Left ventricle myocardium inferior (tissue), 1 donor: Measurements from ENCODE around the gene NR1H2. TPM values are rescaled to one million over a fixed set of nuclear protein-coding genes. Genes with fewer than 3 reads are reported as not detected.

Experiments
- DNase-seq: peaks from one replicate; pipeline ENCODE4 v3.0.0-alpha.2; 2020
- H3K27ac ChIP-seq: fragments of 200-600 bp; replicated peaks from 2 replicates; pipeline ENCODE4 v1.8.0; 2021
- H3K27me3 ChIP-seq: fragments of 200-600 bp; 2 replicates; pipeline ENCODE4 v1.8.0; 2021; ENCODE audit warnings: low read depth
- H3K36me3 ChIP-seq: fragments of 200-600 bp; 2 replicates; pipeline ENCODE4 v1.8.0; 2021
- H3K4me1 ChIP-seq: fragments of 200-600 bp; 2 replicates; pipeline ENCODE4 v1.8.0; 2021
- H3K4me3 ChIP-seq: fragments of 200-600 bp; 2 replicates; pipeline ENCODE4 v1.8.0; 2021; ENCODE audit warnings: mild to moderate bottlenecking, moderate library complexity
- H3K9me3 ChIP-seq: fragments of 200-600 bp; replicated peaks from 2 replicates; pipeline ENCODE4 v1.8.0; 2021
- CTCF ChIP-seq: fragments of 200-600 bp; IDR thresholded peaks from 2 replicates; pipeline ENCODE4 v1.8.0; 2021; ENCODE audit warnings: antibody characterized with exemption, mild to moderate bottlenecking, borderline replicate concordance
- intact Hi-C: fragments of 100-400 bp; cut with micrococcal nuclease; formaldehyde crosslinking; loops from one replicate; pipeline ENCODE4 v1.11.0; 2022
- total RNA-seq: library from RNA; stranded (reverse); fragmentation: NEBNext Ultra II Directional; extraction: Animal tissue kit (Norgen Biotek cat#: 25700); gene quantifications from one replicate; pipeline ENCODE4 v1.2.1, GENCODE V29; 2021
- donor health status: DM: no; HTN: yes; CAD: no; lungs with severe emphysema.

NR1H2 gene
- total RNA-seq, 1 donor from 2014 or later = 71.6 TPM

- intact Hi-C loops = loop anchor here (10.0 kb wide), 1 partner anchor 45 kb away; the partner anchor contains the start of gene NAPSA
- Histone ChIP-seq H3K9me3 (no peaks in the 10 kb centered on the region), H3K27me3 (no peaks in the 10 kb centered on the region), H3K4me3 (no peak overlapping the region), H3K36me3 (peaks cover 21% of the 10 kb centered on the region), H3K27ac (no peak overlapping the region), H3K4me1 (peaks cover 5% of the 10 kb centered on the region)
- no peak for TF ChIP-seq CTCF
- no peak for DNase-seq
Observed at GRCh38 chr19:50410109-50410508, 33.9 kb downstream of the NR1H2 start.

DNA sequence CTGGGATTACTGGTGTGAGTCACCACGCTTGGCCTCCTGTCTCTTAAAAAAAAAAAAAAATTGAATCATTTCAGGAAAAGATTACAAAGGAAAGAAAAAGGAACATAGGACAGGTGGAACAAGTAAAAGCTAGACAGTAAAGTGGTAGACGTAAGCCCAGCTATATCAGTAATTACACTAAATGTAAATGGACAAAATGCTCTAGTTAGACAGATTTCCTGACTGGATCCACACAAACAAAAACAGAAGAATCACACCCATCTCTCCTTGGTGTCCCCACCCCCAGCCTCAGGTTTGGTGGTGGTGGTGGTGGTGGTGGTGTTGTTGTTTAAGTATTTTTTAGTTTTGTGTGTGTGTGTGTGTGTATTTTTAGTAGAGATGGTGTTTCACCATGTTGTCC is 36.2 kb downstream of the NR1H2 start:
- no peaks in the 10 kb centered on the region for H3K9me3 ChIP-seq
- intact Hi-C loops = loop anchor here (10.0 kb wide), 1 partner anchor 48 kb away; the partner anchor contains the start of gene NAPSA
- no peak overlapping the region for H3K27ac ChIP-seq
- TF ChIP-seq CTCF = no peak
- H3K4me3 ChIP-seq = no peak overlapping the region
- no peak for DNase-seq
- peaks cover 13% of the 10 kb centered on the region for H3K36me3 ChIP-seq
- peaks cover 6% of the 10 kb centered on the region for H3K27me3 ChIP-seq
- H3K4me1 ChIP-seq = peaks cover 5% of the 10 kb centered on the region

GRCh38 chr19:50413096-50413495 is 36.8 kb downstream of the NR1H2 start:
- no peak overlapping the region for H3K27ac ChIP-seq
- H3K9me3 ChIP-seq = no peaks in the 10 kb centered on the region
- peaks cover 5% of the 10 kb centered on the region for H3K4me1 ChIP-seq
- DNase-seq = no peak
- TF ChIP-seq CTCF = no peak
- peaks cover 13% of the 10 kb centered on the region for H3K36me3 ChIP-seq
- peaks cover 13% of the 10 kb centered on the region for H3K27me3 ChIP-seq
- H3K4me3 ChIP-seq = no peak overlapping the region
- intact Hi-C loops = loop anchor here (10.0 kb wide), 1 partner anchor 48 kb away; the partner anchor contains the start of gene NAPSA

DNA sequence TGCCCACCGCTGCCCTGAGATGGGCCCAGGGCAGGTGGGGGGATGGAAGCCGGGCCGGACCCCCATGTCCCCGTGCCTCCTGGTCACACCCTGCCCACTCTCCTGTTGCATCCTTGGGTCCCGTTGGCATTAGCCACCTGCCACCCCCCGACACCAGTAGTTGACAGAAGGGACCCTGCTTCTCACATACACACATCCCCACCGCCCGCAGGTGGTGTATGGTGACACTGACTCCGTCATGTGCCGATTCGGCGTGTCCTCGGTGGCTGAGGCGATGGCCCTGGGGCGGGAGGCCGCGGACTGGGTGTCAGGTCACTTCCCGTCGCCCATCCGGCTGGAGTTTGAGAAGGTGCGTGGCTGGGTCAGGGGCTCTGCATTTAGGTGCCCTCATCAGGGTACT is 37.3 kb downstream of the NR1H2 start:
- intact Hi-C loops = loop anchor here (10.0 kb wide), 1 partner anchor 49 kb away; the partner anchor contains the start of gene NAPSA
- H3K4me1 ChIP-seq = peaks cover 7% of the 10 kb centered on the region
- TF ChIP-seq CTCF = no peak

DNA sequence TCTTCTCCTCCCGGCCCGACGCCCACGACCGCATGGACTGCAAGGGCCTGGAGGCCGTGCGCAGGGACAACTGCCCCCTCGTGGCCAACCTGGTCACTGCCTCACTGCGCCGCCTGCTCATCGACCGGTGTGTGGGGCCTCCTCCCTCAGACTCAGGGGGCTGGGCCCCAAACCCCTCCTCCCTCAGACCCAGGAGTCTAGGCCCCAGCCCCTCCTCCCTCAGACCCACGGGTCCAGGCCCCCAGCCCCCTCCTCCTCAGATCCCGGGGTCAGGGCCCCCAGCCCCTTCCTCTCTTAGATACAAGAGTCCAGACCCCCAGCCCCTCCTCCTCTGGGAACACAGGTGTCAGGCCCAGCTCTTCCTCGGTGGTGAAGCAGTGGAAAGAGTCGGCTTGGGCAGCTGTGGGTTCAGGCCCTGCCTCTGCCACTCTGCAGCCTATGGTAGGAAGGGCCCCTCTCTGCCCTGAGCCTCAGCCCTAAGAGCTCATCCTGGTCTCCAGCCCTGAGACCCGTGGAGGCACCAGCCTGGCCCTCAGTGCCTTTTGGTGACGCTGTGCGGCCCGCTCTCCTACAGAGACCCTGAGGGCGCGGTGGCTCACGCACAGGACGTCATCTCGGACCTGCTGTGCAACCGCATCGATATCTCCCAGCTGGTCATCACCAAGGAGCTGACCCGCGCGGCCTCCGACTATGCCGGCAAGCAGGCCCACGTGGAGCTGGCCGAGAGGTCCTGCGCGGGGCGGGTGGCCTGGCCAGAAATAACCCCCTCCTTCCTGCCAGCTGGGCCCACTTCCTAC is 38.8 kb downstream of the NR1H2 start:
- peak; percentile 92 for TF ChIP-seq CTCF
- Histone ChIP-seq H3K27ac (no peak overlapping the region), H3K4me3 (no peak overlapping the region), H3K36me3 (no peaks in the 10 kb centered on the region), H3K27me3 (peaks cover 33% of the 10 kb centered on the region), H3K4me1 (peaks cover 13% of the 10 kb centered on the region), H3K9me3 (no peaks in the 10 kb centered on the region)
- intact Hi-C loops = loop anchor here (10.0 kb wide), 1 partner anchor 50 kb away; the partner anchor contains the start of gene NAPSA
- DNase-seq = peak; percentile 75

More for the DNA sequence above, 37.3 kb downstream of the NR1H2 start:
- no peak overlapping the region for H3K4me3 ChIP-seq
- H3K36me3 ChIP-seq = peaks cover 13% of the 10 kb centered on the region
- H3K9me3 ChIP-seq = no peaks in the 10 kb centered on the region
- peaks cover 17% of the 10 kb centered on the region for H3K27me3 ChIP-seq
- no peak for DNase-seq
- no peak overlapping the region for H3K27ac ChIP-seq
